AG08396 (cell line): ENCODE results near the gene ZNF407.

Experiments
- DNase-seq: peaks from one replicate; pipeline ENCODE4 v3.0.0; 2012; ENCODE audit warnings: low spot score, mixed read lengths

ZNF407 gene

DNA sequence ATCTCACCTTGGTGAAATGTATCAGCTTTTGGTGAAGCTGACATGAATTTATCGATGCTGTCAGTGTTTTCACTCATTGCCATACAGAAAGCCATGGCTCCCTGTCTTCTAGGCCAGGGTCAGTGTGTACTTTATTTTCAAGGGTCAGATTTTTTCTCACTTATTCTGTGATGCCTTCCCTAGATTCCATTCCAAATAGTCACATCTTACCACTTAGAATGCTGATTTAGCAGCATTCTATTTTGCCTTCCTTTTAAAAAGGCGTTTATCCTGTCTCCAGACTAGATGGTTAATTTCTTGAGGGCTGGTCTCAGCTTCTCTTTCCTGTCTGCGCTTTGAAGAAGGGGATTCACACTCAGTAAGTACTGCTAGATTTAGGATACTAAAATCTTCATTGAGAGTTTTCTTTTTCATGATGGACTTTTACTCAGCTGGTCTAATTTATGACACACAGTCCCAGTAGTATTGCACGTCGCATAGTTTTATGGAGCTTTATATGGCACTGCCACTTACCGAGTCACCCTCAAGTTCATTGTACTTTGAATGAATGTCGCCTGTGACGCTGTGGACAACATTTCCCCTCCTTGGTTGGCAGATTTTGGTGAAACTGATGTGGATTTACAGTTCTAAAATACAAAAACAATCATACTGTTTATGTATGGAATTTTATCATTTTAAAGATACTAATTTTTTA, 194.0 kb downstream of the ZNF407 start:
- DNase-seq = peak; percentile 7

DNA sequence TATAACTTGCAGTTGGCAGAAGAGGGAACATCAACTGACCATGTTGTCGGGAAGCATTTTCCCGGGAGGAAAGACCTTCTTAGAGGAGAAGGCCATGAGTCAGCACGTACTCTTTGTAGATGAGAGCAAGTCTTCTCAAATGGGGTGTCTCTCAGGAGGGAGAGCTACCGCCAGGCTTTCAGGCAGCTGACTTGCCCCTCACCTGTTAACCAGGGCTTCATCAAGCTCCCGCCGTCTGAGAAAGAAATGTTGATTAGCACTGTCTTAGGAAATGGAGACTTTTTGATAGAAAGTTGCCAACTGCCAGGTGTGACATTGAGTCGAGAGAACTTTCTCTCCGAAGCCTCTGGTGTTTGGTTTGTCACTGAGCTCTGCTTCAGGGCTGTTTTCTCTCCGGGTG, 196.1 kb downstream of the ZNF407 start:
- DNase-seq = no peak

DNA sequence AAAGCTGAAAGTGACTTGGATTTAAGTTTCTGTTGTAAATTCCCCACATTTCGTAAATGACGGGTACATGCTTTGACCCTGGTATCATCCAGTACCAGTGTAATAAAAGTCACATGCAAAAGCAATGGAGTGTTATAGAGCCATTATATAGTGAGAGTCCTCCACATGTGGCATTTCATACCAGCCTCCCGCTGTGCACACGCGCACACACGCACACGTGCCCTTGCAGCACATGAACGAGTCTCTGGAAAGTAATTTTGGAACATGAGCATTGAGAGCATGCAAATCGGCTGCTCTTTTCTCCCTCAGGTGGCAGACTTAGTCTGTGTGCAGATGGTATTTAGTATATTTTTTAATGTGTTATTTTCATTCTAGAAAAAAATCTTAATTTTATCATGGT, 198.1 kb downstream of the ZNF407 start:
- no peak for DNase-seq

DNA sequence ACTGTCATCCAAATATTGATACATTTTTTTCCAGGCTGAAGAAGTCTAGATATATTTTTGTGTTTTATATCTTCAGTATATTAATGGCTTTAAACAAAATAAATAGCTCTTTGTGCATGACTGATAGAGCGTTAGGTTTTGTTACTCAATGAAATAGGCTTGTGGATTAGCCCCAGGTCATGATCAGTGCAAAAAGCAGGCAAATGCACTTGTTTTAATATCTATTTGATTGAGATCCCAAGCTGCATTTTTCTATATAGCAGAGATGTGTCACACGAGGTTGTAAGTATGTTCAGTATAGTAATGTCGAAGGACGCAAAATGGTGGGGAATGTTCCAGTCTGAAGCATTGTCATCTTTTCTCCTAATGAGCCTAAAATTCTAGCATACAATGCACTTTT, 198.5 kb downstream of the ZNF407 start:
- no peak for DNase-seq

DNA sequence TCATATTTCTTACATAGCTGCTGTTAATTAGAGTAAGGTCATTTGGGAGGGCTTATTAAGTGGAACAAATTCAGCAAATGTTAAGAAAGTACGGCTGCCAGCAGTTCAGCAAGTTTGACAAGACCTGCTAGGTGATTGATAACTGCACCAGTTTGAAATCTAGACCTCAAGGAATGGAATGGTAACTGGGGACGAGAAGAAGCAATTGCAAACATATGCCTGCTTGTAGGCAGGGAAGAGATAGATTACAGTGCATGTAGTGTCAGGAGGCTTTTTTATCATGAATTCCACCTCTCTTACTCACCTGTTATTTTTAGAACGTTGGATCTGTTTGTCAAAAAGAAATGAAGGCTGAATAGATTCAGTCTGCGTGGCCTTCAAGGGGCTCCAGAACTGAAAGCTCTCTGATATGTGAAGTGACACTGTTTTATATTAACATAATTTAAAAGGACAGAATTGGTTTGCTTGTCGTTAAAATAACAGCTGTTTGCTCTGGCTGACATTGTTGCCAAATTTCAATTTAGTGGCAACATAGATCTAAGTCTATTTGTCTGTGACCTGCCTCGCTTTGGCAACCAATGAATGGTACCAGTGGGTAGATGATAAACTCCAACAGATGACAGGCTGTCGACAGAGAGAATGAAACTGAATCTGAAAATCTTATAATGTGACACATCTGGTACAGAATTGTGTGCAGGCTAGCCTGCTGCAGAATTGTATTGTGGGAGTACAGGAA, 199.3 kb downstream of the ZNF407 start:
- DNase-seq = peak; percentile 30

DNA sequence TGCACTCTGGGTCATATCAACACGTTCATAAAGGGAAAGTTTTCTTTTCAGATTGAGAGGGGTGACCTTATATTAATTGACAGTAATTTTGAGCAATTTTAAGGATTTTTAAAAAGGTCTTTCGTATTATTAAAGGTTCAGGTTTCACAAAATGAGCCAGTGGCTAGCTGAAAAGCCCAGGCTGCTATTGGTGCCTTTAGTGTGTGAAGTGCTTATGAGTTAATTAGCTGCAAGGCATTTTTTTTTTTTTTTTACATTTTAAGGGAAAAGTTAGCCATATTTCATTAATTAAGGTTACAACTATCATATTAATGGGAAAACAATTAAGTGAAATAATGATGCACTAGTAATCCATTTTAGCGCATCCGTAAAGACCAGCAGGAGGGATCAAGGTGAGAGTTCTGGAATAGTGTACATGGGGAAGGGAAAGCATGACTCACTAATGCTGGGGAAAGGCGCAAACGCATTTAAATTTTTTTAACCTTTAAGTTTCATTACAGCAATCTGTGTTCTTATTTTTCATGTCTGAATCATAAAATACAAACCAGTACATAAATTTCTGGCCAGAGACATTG, 200.0 kb downstream of the ZNF407 start:
- no peak for DNase-seq

DNA sequence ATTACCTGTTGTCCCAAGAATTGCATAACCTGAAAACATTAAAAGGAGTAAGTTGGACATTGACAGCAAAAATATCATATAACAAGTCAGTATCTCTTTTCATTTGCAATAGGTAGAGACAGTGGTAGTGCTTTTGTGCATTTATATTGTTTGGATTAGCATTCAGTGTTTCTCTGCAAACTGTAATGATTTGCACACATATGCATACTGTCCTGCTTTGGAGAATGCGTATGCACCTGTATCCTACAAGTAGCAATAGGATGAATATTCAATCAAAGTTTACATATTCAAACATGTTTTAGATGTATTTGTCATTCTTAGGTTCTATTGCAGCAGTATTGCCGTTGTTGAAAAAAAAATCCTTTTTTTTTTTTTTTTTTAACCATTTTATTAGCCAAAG, 201.9 kb downstream of the ZNF407 start:
- no peak for DNase-seq

DNA sequence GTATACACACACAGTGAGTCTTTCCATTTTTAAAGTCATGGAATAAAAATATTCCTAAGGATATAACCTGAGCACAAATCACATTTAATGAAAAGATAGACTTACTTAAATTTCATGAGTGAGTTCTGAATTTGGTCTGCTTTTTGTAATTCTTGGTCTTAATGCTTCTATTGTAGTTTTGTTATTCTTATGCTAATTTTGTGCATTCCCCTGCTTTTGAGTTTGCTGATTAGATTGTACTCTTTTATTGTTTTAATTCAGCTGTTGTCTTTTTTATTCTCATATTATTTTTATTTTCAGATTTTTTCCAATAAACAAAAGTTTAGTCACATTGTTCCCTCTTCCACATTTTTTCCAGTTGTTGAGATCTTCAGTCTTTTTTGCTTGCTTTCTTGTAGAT, 202.4 kb downstream of the ZNF407 start:
- DNase-seq = no peak

DNA sequence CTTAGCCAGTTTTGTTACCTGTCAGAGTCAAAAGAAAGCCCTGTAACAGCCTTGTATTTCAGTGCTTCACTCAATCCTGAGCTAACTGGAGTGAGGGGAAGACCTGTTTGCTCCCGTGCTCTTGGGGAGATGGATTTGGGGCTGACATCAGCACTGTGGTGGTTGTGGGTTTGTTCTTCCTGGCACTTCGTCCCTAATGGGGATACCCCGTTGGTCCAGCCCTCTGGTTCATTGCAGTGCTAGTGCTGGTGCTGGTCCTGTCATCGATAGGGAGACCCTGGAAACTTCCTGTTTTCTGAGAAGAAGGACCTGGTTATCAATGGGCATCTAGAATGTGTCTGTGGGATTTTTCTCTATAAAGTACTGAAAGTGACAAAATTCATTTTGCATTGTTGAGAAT, 205.4 kb downstream of the ZNF407 start:
- no peak for DNase-seq

DNA sequence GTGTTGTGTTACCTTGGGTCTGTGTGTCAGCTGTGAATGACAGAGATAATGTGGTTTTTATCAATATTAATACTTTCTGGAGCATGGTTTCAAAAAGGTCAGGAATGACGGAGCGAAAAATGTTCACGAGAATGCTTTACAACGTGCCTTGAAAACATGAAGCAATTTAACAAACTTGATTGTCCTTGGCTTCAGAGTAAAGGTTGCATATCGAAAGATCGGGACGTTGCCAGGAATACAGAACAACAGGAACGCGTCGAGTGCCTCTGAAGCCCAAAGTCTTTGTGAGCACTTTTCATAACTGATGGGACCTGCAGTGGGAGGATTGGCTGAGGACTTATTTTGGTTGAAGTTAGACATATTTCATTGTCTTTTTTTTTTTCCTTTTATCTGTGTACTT, 206.1 kb downstream of the ZNF407 start:
- DNase-seq = no peak

DNA sequence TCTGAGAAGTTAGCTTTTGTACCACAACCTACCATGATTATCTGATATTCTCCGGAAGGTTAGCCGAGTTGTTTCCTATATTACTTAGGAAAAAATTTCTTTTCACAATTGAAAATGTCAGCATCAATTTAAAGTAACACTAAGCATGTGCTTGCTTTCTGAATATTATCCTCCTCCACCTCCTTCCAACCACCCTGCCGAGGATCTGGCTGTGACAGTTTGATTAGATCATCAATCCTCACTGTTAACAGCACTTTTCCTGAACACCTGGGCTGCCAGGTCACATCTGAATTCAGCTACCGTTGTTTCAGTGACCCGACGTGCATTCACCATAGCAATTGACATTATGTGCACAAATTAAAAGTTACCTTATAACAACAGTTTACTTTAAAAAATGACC, 207.0 kb downstream of the ZNF407 start:
- no peak for DNase-seq

DNA sequence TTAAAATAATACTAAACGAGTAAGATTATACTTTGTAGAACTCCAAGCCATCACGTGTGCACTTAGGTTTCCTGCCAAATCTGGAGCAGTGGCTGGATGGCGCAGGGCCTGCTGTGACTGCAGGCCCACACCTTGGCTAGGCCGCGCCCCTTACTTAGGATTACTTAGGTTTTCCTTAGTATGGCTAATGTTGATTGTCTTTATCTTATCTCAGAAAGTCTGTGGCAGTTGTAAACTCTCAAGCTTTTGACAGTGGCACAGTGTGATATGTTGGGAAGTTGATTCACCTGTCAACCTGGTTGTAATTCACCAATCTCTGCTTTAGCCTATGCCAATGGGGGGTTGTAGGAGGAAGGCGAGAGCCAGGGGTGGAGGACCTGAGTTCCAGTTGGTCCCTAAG, 208.4 kb downstream of the ZNF407 start:
- DNase-seq = no peak

DNA sequence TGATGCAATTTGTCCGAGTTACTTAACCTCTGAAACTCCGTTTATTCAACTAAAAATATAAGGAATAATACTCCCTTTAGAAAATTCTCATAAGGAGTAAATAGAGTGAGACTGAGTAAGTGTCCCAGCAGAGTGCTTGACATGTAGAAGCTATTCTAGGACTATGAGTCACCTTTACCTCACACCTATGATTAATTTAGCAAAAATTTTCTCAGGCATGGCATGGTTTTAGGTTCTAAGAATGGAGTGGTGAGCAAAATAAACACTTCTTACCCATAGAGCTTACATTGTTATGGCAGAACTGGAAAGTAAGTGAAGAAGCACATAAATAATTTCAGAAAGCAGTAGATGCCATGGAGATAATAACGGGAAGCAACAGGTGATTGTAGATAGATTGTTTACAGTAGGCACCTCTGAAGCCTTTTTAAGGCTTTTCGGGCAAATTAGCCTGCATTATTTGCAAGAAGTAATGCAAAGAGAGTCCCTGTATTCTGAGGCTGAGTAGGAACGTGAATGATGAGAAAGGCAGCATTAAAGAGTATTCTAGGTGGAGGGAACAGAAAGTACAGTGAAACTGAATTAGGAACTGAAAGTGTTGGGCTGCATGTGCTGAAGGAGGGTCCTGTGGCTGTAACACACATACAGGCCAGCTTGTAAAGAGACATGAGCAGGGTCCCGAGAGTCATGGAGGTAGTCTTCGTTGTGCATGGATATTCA, 209.2 kb downstream of the ZNF407 start:
- DNase-seq = peak; percentile 45

DNA sequence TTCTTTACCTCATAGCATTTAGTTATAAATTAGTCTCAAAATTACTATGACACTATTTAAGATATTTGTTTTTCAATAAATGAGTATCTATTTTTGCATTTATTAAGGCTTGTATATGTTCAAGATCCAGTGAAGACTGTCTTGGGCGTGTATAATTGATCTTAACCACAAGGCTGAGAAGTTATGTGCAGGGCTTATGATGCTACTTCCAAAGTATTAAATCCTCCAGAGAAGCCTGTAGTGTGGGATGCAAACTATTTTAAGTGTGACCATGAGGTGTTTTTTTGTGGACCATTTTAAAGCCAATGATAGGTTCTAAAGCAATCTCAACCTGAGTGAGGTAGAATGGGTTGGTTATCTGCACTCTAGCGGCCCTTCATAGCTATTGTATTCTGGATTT, 219.9 kb downstream of the ZNF407 start:
- no peak for DNase-seq

DNA sequence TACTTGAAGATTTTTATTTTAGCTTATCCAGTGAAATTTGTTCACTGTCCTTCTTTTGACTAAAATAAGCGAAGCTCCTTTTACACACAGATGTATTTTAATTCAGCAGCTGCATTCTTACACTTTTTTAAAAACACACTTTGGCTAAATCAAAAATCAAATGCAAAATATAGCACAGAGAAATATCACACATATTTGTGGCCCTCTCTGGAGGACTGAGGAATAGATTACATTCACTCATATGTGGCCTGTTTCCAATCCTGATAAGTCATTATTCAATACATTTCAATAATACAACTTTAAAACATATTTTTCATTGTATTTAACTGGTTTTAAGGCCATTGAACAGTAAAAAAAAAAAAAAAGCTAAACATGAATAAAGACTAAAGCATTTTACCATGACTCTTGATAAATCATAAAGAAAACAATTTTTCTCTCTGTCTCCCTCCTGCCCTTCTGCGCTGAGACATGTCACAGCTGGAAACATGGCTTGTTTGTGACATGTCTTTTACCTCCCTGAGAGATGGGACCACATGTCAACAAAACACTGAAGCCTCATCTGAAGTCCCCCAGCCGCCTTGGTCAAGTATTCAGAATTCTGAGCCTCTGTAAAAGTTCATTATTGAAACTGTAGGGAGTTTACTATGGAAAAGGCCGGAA, 221.0 kb downstream of the ZNF407 start:
- DNase-seq = no peak

DNA sequence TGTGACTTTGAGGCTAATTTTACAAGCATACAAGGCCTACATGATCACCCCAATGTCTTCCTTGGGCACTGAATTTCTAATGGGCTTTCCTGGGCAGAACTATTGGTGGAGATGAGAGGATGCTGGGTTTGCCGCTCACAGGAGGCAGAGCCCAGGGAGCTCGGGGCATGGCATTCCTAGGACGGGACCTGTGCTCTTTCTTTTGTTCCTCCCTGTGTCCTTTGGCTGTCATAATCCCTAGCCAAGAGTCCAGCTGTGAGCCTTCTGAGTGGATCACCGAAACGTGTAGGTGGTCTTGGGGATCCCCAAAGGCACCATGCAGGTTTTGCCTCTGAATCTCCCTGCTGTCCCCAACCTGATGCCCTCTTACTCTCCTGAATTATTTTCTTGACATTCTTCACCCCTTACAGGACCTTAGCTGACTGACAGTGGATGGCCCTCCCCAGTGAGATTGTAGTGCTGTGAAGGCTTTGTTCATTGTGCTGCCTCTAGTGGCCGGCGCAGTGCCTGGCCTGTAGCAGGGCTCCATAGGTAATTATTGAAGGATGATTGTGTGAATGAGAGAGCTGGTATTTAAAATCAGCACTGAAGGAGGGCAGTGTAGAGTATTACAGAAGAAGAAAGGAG, 221.9 kb downstream of the ZNF407 start:
- DNase-seq = no peak

DNA sequence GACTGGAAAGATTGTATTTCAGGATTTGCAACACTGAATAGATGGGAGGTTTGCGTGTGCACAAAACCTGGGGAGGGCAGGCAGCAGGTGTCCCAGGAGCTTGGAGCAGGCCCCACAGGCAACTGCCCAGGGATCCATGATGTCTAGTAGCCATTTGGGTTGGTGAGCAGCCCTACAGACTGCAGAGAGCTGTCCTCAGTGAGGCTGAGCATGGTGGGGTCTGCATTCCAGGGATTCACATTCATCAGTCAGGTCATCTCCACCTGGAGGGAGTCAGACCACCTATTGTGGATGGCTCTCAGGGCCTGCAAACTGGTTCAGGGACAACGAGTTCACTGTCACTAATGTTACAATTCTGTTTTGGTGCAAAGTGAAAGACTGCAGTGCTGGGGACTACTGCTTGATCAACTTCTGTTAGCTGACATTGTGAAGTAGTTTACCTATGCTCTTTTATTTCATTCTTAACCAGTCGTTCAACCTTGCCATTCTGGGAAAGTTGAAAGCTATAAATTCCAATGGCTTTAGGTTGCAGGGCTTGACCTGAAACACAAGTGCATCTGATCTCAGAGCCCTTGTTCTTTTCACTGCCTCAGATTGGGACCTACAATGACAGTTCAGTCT, 222.6 kb downstream of the ZNF407 start:
- DNase-seq = no peak

DNA sequence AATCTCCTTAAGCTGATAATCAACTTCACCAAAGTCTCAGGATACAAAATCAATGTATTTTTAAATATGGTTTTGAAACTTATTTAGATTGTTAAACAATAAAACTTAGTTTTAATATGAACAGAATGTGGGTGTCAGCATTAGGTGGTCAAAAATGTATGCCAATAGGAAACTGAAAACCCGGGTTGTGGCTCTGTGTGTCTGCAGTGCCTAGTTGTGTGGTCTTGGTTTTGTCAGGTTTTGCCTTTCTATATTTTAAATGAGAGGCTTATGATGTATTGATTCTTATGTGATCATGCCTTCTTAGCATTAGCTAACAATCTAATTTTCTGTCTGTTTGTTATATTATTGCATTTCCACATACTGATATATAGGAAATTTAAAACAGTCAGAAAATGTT, 227.8 kb downstream of the ZNF407 start:
- no peak for DNase-seq

DNA sequence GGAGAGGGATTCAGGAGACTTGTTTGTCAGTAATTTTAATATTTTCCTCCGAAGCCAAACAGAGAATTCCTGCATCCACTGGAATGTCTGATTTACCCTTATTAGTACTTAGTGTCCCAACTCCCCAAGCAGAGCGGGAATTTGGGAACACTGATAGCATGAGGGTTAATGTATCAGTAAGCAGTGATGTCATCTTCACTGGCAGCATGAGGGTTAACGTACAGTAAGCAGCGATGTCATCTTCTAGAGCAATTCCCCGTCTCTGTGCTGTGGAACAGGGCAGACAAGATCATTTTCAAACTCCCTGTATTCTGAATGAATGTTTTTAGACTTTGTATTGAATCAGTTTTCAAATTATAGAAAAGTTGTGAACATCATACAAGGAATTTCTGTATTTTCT, 228.9 kb downstream of the ZNF407 start:
- DNase-seq = no peak

DNA sequence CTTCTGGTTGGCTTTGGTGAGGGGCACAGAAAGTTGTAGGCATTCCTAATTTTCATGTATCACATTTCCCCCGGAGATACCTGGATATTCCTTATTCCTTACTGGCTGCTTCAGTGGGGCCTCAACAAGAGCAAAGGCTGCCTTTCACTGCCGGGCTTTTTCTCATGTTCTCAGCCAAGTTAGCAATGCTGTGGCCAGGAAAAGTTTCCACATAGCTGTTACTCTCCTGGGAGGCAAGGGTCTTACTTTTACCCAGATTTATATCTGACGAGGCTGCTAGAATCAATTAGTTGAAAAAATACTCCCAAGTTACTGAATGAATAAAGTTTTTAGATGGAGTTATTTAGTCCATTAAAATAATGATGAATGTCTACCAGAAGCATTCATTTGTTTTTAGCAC, 230.5 kb downstream of the ZNF407 start:
- no peak for DNase-seq

DNA sequence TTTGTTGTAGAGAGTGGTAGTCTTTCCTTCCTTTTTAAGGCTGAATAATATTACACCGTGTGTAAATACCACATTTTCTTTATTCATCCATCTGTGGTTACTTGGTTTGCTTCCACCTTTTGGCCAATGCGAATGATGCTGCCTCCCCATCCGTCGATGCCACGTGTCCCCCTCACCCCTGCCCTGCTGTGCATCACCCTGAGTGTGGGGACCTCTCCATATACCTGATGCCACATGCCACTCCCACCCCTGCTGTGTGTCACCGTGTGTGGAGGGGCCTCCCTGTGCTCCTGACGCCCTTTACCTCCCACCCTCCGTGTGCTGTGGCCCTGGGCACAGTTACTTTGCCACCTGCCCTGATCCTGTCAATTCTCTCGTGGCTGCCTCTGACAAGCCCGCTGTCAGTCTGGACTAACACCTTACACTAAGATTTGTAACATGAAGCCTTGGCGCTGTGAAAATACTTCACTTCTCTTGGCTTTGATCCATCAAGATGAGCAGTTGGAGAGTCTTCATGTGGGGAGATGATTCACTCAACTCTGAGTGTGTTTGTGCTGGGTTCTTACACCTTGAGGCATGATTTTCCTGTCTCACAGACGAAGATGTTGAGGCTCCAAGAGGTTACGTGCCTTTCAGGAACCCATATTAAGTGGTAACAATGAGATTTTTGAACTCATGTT, 234.0 kb downstream of the ZNF407 start:
- no peak for DNase-seq
